Activated CD4-positive, alpha-beta T cell treated with anti-CD3 and anti-CD28 coated beads, Interleukin-2, amount 50 U/mL, for 48 hours (primary cell): ENCODE measurements around the gene CNOT6.
"Not testable (repeated sequence)": the region's sequence is repeated elsewhere in the genome, so short reads cannot be mapped to it uniquely, and the experiment has no call there.

Experiments
- DNase-seq, 2 experiments: peaks; one replicate each; pipeline ENCODE4 v3.0.0-alpha.2; 2020

The CNOT6 gene

DNA sequence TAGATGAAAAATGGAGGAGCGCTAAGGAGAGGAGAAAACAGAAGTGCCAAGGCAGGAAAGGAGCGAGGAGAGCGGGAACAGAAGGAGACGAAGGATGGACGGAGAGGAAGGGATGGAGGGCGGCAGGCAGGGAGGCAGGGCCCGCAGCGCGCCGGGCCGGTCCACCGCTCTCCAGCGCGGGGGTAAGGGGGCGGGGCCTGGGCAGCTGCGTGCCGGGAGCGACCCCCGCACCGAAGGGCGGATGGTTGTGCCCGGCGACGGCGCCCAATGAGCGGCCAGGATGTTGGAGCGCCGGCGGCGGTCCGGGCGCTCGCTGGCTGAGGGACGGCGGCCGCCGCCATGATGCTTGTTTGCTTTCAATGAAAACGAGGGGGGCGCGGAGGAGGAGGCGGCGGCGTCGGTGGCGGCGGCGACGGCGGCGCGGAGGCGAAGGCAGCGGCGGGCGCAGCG, at the start of gene CNOT6:
Gene CNOT6 (plus strand): TSS at position 320 of the 450 bp plus-strand sequence. CDS start 34,898 bp downstream, outside the sequence.
- DNase-seq: peak; percentile 91 to 93

DNA sequence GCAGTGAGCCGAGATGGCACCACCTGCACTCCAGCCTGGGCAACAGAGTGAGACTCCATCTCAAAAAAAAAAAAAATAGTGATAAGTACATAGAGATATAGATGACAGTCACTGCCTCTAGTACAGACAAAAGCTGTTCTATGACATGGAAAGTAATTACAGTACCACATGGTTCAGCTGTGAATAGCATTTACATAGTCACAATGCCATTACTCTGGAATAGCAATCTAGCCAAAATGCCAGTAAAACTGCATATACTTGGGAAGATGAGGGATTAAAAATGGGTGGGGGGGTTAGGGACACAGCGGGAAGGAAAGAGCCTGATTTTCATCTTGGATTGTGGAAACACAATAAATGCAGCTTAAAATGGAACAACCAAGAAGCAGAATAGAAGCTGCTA, 39.4 kb upstream of the CNOT6 start:
- no peak for DNase-seq

DNA sequence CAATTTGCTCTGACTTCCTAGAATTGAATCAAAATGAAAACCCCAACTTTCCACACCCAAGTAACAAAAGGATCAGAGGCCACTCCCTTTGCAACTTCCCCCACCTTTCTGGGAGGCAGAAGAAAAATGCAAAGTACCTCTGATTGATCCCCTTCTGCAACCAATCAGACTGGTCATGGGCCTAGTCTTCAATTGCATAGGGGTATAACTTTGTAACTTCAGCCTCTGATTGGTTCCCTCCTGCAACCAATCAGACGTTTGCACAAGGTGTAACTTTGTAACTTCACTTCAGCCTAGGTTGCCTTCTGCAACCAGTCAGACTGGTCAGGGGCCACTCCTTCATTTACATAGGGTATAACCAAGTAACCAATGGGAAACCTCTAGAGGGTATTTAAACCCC, 38.3 kb upstream of the CNOT6 start:
- no peak for DNase-seq

DNA sequence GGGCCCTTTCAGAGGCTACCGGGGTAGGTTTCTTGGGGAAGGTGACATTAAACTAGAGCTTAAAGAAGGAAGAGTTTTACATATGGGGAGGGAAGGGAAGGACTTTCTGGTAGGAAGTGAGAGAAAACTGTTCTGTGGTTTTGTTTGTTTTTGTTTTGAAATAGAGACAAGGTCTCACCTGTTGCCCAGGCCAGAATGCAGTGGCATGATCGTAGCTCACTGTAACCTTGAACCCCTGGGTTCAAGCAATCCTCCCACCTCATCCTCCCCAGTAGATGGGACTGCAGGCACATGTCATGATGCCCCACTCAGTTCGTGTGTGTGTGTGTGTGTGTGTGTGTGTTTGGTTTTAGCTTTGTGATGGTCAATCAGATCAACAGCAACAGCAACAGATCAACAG, 37.4 kb upstream of the CNOT6 start:
- no peak for DNase-seq

DNA sequence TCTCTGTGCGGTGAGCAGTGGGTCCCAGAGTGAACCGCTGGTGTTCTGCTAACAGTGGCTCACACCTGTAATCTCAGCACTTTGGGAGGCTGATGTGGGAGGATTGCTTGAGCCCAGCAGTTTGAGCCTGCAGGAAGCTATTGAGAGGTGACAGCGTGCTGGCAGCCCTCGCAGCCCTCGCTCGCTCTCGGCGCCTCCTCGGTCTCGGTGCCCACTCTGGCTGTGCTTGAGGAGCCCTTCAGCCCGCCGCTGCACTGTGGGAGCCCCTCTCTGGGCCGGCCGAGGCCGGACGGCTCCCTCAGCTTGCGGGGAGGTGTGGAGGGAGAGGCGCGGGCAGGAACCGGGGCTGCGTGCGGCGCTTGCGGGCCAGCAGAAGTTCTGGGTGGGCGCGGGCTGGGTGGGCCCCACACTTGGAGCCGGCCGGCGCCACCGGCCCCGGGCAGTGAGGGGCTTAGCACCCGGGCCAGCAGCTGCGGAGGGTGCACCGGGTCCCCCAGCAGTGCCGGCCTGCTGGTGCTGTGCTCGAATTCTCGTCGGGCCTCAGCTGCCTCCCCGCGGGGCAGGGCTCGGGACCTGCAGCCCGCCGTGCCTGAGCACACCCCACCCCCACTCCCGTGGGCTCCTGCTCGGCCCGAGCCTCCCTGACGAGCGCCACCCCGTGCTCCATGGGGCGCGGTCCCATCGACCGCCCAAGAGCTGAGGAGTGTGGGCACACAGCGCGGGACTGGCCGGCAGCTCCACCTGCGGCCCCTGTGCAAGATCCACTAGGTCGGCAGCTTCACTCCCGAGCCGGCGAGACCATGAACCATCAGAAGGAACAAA, 35.1 kb upstream of the CNOT6 start:
- DNase-seq: not testable (repeated sequence)

DNA sequence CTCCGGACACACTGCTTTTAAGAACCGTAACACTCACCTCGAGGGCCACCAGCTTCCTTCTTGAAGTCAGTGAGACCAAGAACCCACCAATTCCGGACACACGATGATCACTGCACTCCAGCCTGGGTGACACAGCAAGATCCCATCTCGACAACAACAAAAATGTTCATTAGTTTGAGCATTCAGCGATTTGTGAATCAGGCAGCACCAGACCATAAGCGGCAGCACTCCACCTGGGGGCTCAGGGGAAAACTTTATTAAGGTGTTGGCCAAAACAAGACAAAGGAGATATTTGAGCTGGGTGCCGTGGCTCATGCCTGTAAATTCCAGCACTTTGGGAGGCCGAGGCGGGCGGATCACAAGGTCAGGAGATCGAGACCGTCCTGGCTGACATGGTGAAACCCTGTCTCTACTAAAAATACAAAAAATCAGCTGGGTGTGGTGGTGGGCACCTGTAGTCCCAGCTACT, 34.5 kb upstream of the CNOT6 start:
- not testable (repeated sequence) for DNase-seq

DNA sequence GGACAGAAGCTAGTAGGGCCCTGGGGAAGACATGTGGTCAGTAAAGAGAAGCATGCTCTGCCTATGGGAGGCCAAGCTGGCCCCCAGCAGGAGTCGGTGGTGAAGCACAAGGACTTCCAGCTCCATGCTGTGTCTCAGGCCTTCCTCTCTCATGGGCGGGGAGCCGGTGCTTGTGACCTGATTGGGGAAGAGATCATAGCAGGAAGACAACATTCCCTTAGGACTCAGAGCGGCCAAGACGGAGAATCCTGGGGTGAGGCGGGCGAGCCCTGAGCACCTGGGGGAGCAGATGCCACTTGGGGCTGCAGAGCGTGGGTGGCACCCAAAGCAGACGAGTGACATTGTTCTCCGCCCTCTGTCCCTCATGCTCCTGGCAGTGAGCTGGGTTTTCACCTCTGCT, 33.3 kb upstream of the CNOT6 start:
- DNase-seq: no peak

DNA sequence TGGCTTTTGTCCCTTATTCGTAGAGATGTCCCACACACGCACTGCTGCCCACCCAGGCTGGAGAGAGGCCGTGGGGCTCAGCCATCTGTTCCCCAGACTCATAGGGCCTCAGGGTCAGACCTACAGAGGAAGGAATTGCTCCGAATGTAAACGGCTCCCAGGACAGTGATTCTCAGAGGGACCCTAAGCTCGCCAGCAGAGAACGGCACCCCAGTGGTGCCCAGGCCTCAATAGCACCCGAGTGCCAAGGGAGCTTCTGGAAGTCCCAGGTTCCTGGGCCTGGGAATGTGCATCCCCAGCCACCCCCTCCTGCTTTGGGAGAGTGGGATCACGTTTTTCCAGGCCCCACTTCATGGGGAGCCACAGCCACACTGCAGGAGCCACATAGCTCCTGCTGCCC, 32.9 kb upstream of the CNOT6 start:
- DNase-seq: no peak

DNA sequence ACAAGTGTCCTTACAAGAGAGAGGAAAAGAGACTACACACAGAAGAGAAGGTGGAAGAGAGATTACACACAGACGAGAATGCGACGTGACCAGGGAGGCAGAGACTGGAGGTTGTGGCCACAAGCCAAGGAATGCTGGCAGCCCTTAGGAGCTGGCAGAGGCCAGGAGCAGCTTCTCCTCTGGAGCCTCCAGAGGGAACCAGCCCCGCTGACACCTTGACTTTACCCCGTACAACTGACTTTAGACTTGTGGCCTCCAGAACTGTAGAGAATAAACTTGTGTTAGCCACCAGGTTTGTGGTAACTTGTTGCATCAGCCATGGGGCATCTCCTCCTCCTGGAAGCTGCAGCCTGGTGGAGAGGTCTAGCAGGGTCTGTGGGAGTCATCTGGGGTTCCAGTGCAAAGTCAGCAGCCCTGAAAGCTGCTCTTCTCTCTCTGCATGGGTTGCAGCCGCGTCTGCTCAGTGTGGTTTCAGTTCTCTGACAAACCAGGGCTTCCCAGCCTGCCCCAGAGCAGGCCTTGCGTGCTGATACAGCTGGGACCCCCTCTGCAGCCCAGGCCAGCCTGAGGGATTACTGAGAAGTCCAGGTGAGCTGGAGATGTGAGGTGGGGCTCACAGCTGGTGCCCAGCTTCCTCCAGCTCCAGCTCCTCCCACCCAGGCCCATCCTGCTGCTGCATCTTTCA, 30.8 kb upstream of the CNOT6 start:
- no peak for DNase-seq

DNA sequence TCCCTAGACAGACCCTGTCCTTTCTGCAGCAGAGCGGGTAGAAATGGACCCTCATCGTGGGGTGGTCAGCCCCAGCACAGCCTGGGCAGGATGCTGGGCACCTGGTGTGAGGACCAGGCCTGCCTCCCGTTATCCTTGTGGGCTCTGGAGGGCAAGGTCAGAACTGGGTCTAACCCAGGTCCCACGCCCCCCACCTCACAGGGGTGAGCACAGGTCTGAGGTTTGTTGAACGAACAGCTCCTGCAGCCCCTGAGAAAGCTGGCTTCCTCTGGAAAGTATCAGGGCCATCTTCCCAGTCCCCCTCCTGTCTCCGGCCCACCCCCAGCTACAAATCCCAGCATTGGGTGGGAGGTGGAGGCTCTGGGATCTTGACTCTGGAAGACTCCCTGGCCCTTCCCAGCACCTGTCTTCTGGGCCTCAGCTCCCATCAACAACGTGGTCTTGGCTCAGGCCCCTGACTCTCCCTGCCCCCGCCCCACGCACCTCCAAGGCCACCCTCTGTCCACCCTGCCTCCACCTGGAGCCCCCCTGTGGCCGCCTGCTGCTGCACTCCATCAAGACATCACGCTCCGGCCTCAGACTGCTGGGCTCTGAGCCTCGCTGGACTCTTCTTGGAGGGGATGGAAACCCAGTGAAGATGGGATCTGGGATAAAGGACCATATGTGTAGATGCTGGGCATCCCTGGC, 30.1 kb upstream of the CNOT6 start:
- no peak for DNase-seq

DNA sequence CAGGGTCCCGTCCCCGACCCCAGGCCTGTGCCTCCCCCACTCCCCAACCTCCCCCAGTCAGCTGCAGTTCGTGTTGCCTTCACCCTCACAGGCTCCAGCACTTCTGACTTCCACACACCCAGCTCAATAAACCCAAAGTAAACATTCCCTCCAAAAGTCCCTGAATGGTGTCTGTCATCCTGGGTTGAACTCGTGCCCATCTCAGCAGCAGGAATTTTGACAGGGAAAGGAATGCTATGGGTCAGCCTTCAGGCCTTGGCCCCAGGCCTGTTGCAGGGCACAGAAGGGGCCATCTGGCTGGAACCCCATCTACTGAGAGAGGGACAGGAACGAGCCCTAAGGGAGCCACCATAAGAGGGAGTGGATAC, 29.6 kb upstream of the CNOT6 start:
- no peak for DNase-seq

DNA sequence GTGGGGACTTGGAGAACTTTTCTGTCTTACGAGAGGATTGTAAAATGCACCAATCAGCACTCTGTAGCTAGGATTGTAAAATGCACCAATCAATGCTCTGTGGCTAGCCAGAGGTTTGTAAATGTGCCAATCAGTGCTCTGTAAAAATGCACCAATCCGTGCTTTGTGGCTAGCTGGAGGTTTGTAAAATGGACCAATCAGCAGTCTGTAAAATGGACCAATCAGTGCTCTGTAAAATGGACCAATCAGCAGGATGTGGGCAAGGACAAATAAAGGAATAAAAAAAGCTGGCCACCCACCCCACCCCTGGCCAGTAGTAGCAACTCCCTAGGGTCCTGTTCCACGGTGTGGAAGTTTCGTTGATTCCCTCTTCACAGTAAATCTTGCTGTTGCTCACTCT, 29.1 kb upstream of the CNOT6 start:
- DNase-seq: not testable (repeated sequence)

DNA sequence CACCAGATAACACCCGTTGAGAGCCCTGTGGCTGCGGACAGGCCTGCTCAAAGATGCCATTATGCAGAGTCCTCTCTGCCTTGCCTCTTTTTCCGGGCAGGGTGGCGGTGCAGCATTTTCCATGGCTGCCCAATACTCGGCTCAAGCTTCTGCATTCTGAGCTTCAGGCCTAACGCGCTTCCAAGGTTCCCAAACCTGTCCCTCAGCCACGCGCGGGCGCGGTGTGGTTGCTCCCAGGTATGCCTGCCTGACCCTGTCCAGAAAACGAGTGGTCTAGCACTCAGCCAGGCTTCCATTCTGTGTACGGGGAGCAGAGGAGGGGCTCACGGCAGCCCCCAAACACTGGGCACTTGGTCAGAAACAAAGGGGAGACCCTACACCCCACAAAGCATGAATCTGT, 27.9 kb upstream of the CNOT6 start:
- no peak for DNase-seq

DNA sequence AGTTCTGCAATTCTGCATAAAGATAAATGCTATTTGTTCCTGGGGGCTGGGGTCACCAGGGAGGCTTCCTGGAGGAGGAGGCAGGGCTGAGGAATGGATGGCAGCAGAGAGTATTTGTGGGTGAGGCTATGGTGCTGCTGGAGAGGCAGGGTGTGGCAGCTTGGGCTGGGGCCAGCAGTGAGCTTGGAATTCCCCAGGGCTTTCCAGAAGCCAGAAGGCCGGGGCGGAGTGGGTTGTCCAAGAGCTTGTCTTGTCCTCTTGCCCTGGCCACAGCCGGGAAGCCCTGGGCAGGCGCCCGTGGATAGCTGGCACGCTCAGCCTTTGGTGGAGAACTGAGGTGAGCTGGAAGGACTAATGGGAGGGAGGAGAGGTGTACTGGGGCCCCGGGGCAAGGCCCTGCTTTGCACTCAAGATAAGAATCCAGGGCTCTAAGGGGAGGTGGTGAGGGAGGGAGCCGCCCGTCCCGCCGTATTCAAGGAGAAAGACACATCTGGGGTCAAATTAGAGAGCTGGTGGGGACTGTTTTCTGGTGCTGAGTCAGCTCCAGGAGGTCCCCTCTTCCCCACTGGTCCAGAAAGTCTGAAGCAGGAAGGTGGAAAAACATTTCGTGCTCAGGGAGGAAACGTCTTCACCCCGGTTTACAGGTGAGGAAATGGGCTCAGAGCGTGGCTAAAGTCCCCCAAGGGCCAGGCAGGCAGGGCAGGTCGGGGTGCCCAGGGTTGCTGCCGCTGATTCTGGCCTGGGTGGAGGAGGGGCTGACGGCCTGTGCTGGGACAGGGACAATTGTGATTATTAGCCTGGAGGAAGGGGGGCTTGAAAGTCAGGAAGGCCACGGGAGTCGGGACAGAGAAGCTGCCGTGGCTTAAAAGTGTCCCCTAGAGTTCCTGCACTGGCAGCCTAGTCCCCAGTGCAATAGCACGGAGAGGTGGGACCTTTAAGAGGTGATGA, 26.9 kb upstream of the CNOT6 start:
- DNase-seq: no peak

DNA sequence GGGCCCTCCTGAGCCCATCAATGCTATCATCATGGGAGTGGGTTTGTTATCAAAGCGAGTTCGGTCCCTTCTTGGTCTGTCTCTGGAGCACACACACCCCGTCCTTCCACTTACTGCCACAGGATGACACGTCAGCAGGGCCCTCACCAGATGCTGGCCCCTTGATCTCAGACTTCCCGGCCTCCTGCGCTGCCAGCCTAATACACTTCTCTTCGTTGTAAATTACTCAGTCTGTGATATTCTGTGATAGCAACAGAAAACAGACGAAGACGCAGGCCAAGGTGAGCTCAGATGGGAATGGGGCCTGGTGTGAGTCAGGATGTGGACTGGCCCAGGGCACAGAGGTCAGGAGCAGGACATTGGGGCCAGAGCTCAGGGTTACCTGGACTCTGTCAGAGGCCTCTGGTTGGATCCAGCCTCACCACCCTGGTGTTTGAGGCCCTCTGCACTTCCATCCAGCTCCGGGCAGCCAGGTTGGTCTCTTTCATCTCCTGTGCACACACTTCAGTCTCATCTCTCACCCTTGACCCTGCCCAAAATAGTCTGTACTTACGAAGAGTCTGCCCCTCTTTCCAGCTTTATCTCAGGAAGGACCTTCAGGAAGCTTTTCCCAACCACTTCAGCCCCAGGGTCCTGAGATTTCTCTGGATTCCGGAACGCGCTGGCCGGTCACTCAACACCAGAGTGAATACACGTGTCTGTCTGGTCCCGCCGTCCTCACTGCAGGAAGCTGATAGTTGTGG, 26.0 kb upstream of the CNOT6 start:
- no peak for DNase-seq

DNA sequence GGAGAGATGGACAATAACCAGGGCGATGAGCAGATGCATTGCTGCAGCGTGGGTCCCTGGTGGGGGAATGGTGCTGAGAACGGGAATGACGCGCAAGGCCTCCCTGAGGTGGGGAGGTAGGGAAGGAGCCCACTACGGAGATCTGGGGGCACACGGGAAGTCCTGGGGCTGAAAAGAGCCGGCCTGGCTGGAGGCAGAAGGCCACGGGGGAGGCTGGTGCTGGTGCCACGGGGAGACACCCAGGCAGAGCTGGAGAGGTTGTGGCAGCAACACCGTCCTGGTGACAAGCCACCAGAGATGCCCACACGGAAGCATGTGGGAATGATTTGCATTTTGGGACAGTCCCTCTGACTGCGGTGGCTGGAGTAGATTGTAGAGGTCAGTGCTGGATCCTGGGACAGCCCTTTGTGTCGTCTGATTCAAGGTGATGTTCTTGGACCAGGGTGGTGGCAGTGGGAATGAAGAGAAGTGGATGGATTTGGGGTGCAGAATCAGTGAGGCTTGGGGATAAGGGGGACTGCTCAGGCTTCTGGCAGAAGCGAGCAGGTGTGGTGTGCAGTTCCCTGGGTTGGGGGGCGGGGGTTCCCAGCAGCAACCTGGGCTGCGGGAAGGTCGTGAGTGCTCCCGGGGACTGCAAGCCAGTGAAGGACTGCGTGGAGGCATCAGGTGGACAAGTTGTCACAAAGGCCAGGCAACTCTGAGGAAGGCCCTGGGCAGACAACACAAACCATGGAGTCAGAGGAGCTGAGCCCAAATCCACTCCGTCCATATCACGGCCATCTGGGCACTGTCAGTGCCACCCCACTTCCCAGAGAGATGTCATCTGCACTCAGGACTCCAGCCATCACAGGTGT, 25.2 kb upstream of the CNOT6 start:
- DNase-seq: no peak

DNA sequence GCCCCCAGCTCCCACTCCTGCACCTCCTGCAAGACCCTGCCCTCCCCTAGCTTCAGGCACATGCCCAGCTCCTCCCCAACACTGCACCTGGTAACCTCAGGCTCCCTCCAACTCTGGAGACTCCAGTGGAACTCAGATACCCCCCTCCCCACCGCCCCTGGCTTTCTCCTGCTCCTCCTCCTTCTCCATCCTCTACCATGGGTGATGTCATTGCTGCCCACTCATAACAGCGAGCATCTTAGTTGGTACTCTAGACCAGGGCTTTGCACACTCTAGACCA, 24.7 kb upstream of the CNOT6 start:
- DNase-seq: no peak

DNA sequence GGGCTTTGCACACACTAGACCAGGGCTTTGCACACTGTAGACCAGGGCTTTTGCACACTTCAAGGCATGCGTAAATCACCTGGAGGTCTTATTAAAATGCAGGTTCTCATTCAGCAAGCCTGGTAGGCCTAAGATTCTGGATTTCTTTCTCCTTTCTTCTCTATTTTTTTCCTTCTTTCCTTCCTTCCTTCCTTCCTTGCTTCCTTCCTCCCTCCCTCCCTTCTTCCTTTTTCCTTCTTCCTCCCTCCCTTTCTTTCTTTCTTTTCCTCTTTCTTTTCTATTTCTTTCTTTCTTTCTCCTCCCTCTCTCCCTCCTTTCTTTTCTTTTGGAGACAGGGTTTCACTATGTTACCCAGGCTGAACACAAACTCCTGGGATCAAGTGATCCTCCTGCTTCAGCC, 24.3 kb upstream of the CNOT6 start:
- DNase-seq: no peak

DNA sequence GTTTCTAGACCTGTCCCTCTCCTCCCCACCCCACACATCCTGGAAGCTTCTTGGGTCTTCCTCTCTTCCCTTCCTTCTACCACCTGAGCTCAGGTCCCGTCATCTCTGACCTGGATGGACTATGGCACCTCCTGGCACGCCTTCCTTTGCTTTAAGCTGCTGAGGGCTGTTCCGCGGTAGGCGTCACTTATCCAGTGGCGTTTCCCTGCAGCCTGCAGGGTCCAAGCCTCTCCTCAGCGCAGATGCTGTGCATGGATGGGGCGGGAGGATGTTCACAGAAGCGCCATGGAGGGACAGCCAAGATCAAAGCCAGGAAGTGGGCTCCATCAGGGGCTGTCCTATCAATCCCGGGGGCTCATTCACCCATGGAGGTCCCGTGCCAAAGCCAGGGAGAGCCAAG, 23.8 kb upstream of the CNOT6 start:
- no peak for DNase-seq

DNA sequence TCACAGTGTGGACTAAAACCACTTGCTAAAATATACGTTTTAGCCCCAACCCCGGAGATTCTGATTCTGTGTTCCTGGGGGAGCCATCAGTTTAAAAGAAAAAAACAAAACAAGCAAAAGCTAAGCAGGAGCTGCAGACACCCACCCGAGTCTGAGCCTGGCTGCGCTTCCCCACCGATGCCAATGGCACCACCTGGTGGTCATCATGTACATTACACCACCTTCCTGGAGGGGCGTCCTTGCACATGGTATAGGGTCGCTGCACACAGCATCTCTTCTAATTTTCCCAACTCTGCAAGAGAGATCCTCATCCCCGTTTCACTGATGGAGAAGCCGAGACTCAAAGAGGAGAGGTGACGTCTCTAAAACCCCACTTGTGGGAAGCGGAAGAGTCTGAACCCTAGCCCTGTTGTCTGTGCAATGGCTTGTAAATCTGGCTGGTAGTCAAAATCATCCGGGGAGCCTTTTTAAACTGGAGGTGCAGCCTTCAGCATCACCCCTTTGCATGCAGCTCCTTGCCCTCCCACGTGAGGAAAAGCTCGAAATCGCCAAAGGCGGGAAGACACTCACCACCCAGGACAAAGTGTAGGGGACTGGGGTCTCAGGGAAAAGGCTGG, 23.1 kb upstream of the CNOT6 start:
- peak; percentile 42 to 57 for DNase-seq

DNA sequence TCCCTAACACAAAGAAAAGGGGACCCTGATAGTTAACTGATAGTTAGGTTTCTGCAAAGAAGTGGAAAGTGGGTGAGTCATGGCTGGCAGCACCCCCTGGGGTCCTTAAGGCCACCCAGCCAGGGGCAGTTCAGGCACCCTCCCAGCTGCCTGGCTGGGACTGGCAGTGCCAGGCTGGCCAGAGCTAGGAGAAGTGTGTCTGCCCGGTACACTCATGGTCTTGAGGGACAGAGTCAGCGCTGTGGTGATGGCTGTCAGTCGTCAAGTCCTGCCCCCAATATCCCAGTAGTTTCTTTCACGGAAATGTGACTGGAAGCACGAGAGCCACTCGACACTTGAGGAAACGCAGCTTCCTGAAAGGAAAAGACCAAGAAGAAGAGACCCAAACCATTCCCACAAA, 22.3 kb upstream of the CNOT6 start:
- DNase-seq: no peak
